ENCODE results near the gene CHAD.
A peak's percentile ranks its signal among the peaks of the same experiment; 100 is the strongest.

The CHAD gene

GRCh38 chr17:50511058-50511457, 42.4 kb upstream of the CHAD start:
- Histone ChIP-seq H3K36me3 (ENCODE audit: control insufficient read depth in 2 of 2, insufficient read depth in 1 of 2, low read length in 2 of 2) (no peaks in the 10 kb centered on the region), H3K27ac (ENCODE audit: extremely low read depth, low read depth, low read length) (no peak overlapping the region), H3K4me1 (ENCODE audit: control insufficient read depth, insufficient read depth, low read length) (no peaks in the 10 kb centered on the region), H3K4me3 (ENCODE audit: low read depth, low read length) (no peak overlapping the region), H3K9me3 (ENCODE audit: control insufficient read depth, insufficient read depth, low read depth, low read length) (no peaks in the 10 kb centered on the region)
- ChIA-PET POLR2A (no interaction called here), CTCF (interaction anchor here (0.9 to 2.1 kb wide), 2 partner anchors 10 to 26 kb away, joined by 4 to 11 read pairs; no protein-coding TSS in a partner anchor)
- 0 out of 2 replicates have a peak, but pooled peaks have one; percentile 10 for TF ChIP-seq ZNF398 (tag by site-specific recombination; IDR thresholded peaks at IDR 0.05)
- no peak for TF ChIP-seq FEZF1 (tag by site-specific recombination; IDR thresholded peaks at IDR 0.05)
- TF ChIP-seq ZNF341 (tag by site-specific recombination; IDR thresholded peaks at IDR 0.05; ENCODE audit: low read depth): peak; percentile 96
- TF ChIP-seq ZFP3 (tag by site-specific recombination; IDR thresholded peaks at IDR 0.05; ENCODE audit: low read depth): no peak

- H3K27ac ChIP-seq (ENCODE audit: extremely low read depth, low read depth, low read length): no peak overlapping the region
- POLR2A ChIA-PET: interaction anchor here (0.6 to 1.1 kb wide), 2 partner anchors 13 to 428 kb away, joined by 3 read pairs; no protein-coding TSS in a partner anchor
Observed at GRCh38 chr17:50508573-50509460, 40.1 kb upstream of the CHAD start.

More at GRCh38 chr17:50508573-50509460, 40.1 kb upstream of the CHAD start:
- Histone ChIP-seq H3K4me1 (ENCODE audit: control insufficient read depth, insufficient read depth, low read length) (no peaks in the 10 kb centered on the region), H3K9me3 (ENCODE audit: control insufficient read depth, insufficient read depth, low read depth, low read length) (no peaks in the 10 kb centered on the region), H3K4me3 (ENCODE audit: low read depth, low read length) (no peak overlapping the region; the same call in 1 of the 2 replicates), H3K36me3 (ENCODE audit: control insufficient read depth in 2 of 2, insufficient read depth in 1 of 2, low read length in 2 of 2) (no peaks in the 10 kb centered on the region)
- CTCF ChIA-PET: interaction anchor here (0.6 to 1.8 kb wide), 2 partner anchors 8 to 147 kb away, joined by 3 to 9 read pairs; no protein-coding TSS in a partner anchor
- TF ChIP-seq ZNF660 (tag by site-specific recombination; IDR thresholded peaks at IDR 0.05) (no peak), ZNF473 (tag by site-specific recombination; IDR thresholded peaks at IDR 0.05) (no peak), PRDM2 (tag by site-specific recombination; IDR thresholded peaks at IDR 0.05; ENCODE audit: borderline replicate concordance) (no peak), OSR2 (tag by site-specific recombination; IDR thresholded peaks at IDR 0.05) (no peak), ZNF544 (tag by site-specific recombination; IDR thresholded peaks at IDR 0.05) (no peak), KLF9 (tag by site-specific recombination; IDR thresholded peaks at IDR 0.05; ENCODE audit: low read depth) (no peak), ZNF2 (tag by site-specific recombination; IDR thresholded peaks at IDR 0.05) (no peak), ZNF10 (tag by site-specific recombination; IDR thresholded peaks at IDR 0.05) (no peak), GLIS2 (tag by site-specific recombination; IDR thresholded peaks at IDR 0.05) (no peak), ZNF707 (tag by site-specific recombination; IDR thresholded peaks at IDR 0.05) (no peak), ZNF18 (tag by site-specific recombination; IDR thresholded peaks at IDR 0.05) (no peak)
- TF ChIP-seq, protein P1, sequence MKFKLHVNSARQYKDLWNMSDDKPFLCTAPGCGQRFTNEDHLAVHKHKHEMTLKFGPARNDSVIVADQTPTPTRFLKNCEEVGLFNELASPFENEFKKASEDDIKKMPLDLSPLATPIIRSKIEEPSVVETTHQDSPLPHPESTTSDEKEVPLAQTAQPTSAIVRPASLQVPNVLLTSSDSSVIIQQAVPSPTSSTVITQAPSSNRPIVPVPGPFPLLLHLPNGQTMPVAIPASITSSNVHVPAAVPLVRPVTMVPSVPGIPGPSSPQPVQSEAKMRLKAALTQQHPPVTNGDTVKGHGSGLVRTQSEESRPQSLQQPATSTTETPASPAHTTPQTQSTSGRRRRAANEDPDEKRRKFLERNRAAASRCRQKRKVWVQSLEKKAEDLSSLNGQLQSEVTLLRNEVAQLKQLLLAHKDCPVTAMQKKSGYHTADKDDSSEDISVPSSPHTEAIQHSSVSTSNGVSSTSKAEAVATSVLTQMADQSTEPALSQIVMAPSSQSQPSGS (tag by site-specific recombination; IDR thresholded peaks at IDR 0.05; ENCODE audit: low read depth): no peak
- TF ChIP-seq, protein P2, sequence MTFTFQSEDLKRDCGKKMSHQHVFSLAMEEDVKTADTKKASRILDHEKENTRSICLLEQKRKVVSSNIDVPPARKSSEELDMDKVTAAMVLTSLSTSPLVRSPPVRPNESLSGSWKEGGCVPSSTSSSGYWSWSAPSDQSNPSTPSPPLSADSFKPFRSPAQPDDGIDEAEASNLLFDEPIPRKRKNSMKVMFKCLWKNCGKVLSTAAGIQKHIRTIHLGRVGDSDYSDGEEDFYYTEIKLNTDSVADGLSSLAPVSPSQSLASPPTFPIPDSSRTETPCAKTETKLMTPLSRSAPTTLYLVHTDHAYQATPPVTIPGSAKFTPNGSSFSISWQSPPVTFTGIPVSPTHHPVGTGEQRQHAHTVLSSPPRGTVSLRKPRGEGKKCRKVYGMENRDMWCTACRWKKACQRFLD (tag by site-specific recombination; IDR thresholded peaks at IDR 0.05): no peak
